PC-3 (cell line): ENCODE measurements around the gene ENOPH1. TPM values are rescaled to one million over a fixed set of nuclear protein-coding genes. Genes with fewer than 3 reads are reported as not detected.
"Not testable (repeated sequence)": the region's sequence is repeated elsewhere in the genome, so short reads cannot be mapped to it uniquely, and the experiment has no call there.

Experiments used
- ATAC-seq: fragments of 200-7000 bp; cut with Tn5 transposase; 2 replicates; pipeline ENCODE4 v1.9.1; 2020; ENCODE audit warnings: mild to moderate bottlenecking, moderate library complexity
- BruUV-seq: library from RNA; stranded (reverse); fragments of 400-500 nt; replicated peaks from 2 replicates; lab custom pipeline; 2021; lab: Mats Ljungman, UMichigan
- CTCF ChIA-PET: fragments of 300-600 bp; sonication (Branson Sonifier 250); formaldehyde crosslinking; loops from one replicate; lab custom pipeline; 2022; ENCODE audit warnings: antibody characterized with exemption; lab: Charles Lee
- POLR2A ChIA-PET: fragments of 300-600 bp; sonication (Branson Sonifier 250); formaldehyde crosslinking; loops from one replicate; lab custom pipeline; 2022; ENCODE audit warnings: antibody characterized with exemption; ENCODE audit not compliant: unreplicated experiment; lab: Charles Lee
- DNase-seq: peaks from one replicate; pipeline ENCODE4 v3.0.0-alpha.2; 2015
- H2AFZ ChIP-seq: fragments of 300-600 bp; sonication (generic); 2 replicates; pipeline ENCODE4 v1.6.0; 2016; ENCODE audit warnings: antibody characterized with exemption, low read length
- H3F3A ChIP-seq: fragments of 300-600 bp; sonication (generic); one replicate; pipeline ENCODE4 v1.6.0; 2017; ENCODE audit warnings: antibody characterized with exemption, low read length, control low read depth, mild to moderate bottlenecking; ENCODE audit not compliant: unreplicated experiment
- H3K27ac ChIP-seq: fragments of 300-600 bp; sonication (generic); 2 replicates; pipeline ENCODE4 v1.5.1; 2016; ENCODE audit warnings: mild to moderate bottlenecking, low read length
- H3K27me3 ChIP-seq: fragments of 300-600 bp; sonication (generic); 2 replicates; pipeline ENCODE4 v1.6.1; 2016; ENCODE audit warnings: low read length, mixed read lengths
- H3K36me3 ChIP-seq: fragments of 300-600 bp; sonication (generic); 2 replicates; pipeline ENCODE4 v1.6.1; 2016; ENCODE audit warnings: low read depth, mixed run types, low read length, mixed read lengths
- H3K4me1 ChIP-seq: fragments of 300-600 bp; sonication (generic); 2 replicates; pipeline ENCODE4 v1.5.1; 2016; ENCODE audit warnings: low read length; ENCODE audit not compliant: insufficient read depth
- H3K4me2 ChIP-seq: fragments of 300-600 bp; sonication (generic); 2 replicates; pipeline ENCODE4 v1.6.0; 2016; ENCODE audit warnings: low read length
- H3K4me3 ChIP-seq: fragments of 300-600 bp; sonication (generic); 2 replicates; pipeline ENCODE4 v1.5.1; 2016; ENCODE audit warnings: mild to moderate bottlenecking, low read length, mixed read lengths
- H3K79me2 ChIP-seq: fragments of 300-600 bp; sonication (generic); 2 replicates; pipeline ENCODE4 v1.6.1; 2017; ENCODE audit warnings: low read length, mixed read lengths
- H3K9ac ChIP-seq: fragments of 300-600 bp; sonication (generic); 2 replicates; pipeline ENCODE4 v1.6.0; 2016; ENCODE audit warnings: mild to moderate bottlenecking, low read length
- H3K9me2 ChIP-seq: fragments of 300-600 bp; sonication (generic); replicated peaks from 2 replicates; pipeline ENCODE4 v1.6.1; 2016; ENCODE audit warnings: mixed run types, low read length, mixed read lengths
- H3K9me3 ChIP-seq: fragments of 300-600 bp; sonication (generic); 2 replicates; pipeline ENCODE4 v1.6.1; 2016; ENCODE audit warnings: low read length, mixed read lengths
- H4K20me1 ChIP-seq: fragments of 300-600 bp; sonication (generic); 2 replicates; pipeline ENCODE4 v1.6.1; 2016; ENCODE audit warnings: low read length, mixed read lengths
- EZH2 ChIP-seq: fragments of 300-600 bp; sonication (generic); IDR thresholded peaks from one replicate; pipeline ENCODE4 v1.6.1; 2017; ENCODE audit warnings: antibody characterized with exemption, mild to moderate bottlenecking, low read length; ENCODE audit not compliant: unreplicated experiment
- EZH2phosphoT487 ChIP-seq: fragments of 300-600 bp; sonication (generic); IDR thresholded peaks from 2 replicates; pipeline ENCODE4 v1.6.1; 2018; ENCODE audit warnings: mild to moderate bottlenecking, antibody characterized with exemption, low read length, borderline replicate concordance
- intact Hi-C: fragments of 100-400 bp; cut with micrococcal nuclease; formaldehyde crosslinking; loops from 2 replicates; pipeline ENCODE4 v1.9.0; 2023
- total RNA-seq: library from RNA; depleted of rRNA; stranded (reverse); fragments of >200 nt; gene quantifications from 2 replicates; pipeline ENCODE4 v1.2.3, GENCODE V29; 2014
- TF ChIP-seq, protein P1 (sequence below): fragments of 300-600 bp; sonication (generic); conservative IDR thresholded peaks from 2 replicates; pipeline ENCODE4 v1.5.1; 2017; ENCODE audit warnings: antibody characterized with exemption, low read depth, mild to moderate bottlenecking, low read length

ENOPH1 gene
- total RNA-seq, 1 experiment from 2014 or later = 37.5 TPM

DNA sequence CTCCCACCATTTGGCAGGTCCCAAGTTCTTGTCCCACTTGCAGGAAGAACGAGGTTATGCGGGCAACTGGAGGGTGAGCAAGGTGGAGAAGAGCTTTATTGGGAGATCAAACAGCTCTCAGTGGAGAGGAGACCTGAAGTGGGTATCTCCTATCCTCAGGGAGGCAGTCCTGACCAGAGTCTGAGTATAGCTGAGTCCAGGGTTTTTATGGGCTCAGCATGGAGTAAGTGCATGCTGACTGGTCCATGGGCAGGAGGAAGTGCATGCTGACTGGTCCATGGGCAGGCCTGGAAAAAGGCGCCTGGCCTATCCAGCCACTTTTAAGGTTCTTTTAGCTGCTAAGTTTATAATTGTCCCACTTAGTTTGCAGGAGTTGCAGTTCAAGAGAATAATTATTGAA, 49.2 kb upstream of the ENOPH1 start:
- Histone ChIP-seq H3K27ac (no peak overlapping the region), H3K4me2 (no peak overlapping the region), H3K9ac (no peak overlapping the region), H3K9me2 (no peaks in the 10 kb centered on the region), H3K36me3 (no peaks in the 10 kb centered on the region), H3K79me2 (peaks cover 15% of the 10 kb centered on the region), H3K4me3 (no peak overlapping the region), H3F3A (no peaks in the 10 kb centered on the region), H3K9me3 (no peaks in the 10 kb centered on the region), H4K20me1 (peaks cover under 1% of the 10 kb centered on the region; the same call in 1 of the 2 replicates), H3K27me3 (no peaks in the 10 kb centered on the region), H2AFZ (no peak overlapping the region), H3K4me1 (peaks cover 12% of the 10 kb centered on the region)
- no peak for TF ChIP-seq EZH2phosphoT487
- TF ChIP-seq, protein P1, sequence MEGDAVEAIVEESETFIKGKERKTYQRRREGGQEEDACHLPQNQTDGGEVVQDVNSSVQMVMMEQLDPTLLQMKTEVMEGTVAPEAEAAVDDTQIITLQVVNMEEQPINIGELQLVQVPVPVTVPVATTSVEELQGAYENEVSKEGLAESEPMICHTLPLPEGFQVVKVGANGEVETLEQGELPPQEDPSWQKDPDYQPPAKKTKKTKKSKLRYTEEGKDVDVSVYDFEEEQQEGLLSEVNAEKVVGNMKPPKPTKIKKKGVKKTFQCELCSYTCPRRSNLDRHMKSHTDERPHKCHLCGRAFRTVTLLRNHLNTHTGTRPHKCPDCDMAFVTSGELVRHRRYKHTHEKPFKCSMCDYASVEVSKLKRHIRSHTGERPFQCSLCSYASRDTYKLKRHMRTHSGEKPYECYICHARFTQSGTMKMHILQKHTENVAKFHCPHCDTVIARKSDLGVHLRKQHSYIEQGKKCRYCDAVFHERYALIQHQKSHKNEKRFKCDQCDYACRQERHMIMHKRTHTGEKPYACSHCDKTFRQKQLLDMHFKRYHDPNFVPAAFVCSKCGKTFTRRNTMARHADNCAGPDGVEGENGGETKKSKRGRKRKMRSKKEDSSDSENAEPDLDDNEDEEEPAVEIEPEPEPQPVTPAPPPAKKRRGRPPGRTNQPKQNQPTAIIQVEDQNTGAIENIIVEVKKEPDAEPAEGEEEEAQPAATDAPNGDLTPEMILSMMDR = no peak
- ChIA-PET POLR2A (no interaction called here), CTCF (interaction anchor here (0.5 to 1.0 kb wide), 2 partner anchors 43 to 343 kb away, joined by 3 read pairs; no protein-coding TSS in a partner anchor)
- BruUV-seq = no TSS peak
- no peak for ATAC-seq
- no peak for DNase-seq
- intact Hi-C loops = no loop called here

DNA sequence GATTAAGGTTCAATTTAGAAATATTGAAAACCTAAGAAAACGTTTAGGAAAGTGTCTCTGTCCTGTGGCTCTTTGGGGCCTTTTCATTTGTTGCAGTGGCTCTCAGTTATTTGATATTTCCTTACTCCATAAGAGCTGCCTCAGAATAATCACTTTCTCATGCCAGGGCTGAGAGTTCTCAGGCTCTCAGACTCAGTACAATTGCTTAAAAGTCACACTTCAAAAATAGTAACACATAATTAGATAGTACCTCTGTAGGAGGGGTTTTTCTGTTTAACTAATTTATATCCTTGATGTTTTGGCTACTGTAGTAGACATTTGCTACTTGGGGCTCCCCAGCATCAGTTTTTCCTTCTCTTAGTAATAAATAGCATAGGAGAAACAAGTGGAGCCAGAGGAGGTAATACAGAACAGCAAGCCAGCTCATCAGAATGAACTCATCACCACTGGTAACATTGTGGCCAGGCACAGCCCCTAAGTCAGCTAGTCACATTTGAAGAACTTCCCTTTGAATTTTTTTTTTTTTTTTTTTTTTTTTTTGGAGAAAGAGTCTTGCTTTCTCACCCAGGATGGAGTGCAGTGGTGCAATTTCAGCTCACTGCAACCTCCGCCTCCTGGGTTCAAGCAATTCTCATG, 48.6 kb upstream of the ENOPH1 start:
- no peak for ATAC-seq
- Histone ChIP-seq H2AFZ (no peak overlapping the region), H4K20me1 (no peaks in the 10 kb centered on the region), H3K9me3 (no peaks in the 10 kb centered on the region), H3K9me2 (no peaks in the 10 kb centered on the region), H3K4me1 (peaks cover 12% of the 10 kb centered on the region), H3K27me3 (no peaks in the 10 kb centered on the region), H3K27ac (no peak overlapping the region), H3F3A (no peaks in the 10 kb centered on the region), H3K9ac (no peak overlapping the region), H3K36me3 (no peaks in the 10 kb centered on the region), H3K4me2 (no peak overlapping the region), H3K4me3 (no peak overlapping the region), H3K79me2 (peaks cover 10% of the 10 kb centered on the region; the same call in 1 of the 2 replicates)
- ChIA-PET POLR2A (no interaction called here), CTCF (no interaction called here)
- no TSS peak for BruUV-seq
- intact Hi-C loops = no loop called here
- TF ChIP-seq, protein P1 = no peak
- no peak for TF ChIP-seq EZH2phosphoT487
- no peak for TF ChIP-seq EZH2
- no peak for DNase-seq

DNA sequence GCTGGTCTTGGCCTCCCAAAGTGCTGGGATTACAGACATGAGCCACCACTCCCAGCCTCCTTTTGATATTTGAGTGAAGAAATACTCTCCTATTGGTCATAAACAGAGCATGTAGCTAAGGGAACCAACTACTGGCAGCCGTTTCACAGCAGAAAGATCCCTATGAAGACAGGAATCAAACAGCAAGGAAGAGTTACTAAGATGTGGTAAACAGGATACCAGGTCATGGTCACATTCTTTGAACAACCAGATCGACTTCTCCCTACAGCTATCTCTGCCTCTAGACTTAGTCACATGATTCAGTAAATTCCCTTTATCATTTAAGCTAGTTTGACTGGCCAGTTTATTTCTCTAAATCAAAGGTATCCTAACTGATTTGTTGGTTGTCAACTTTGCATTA, 47.6 kb upstream of the ENOPH1 start:
- no peak overlapping the region for H3K9ac ChIP-seq
- 0 out of 2 replicates have a peak, but pooled peaks cover 6% of the 10 kb centered on the region for H3K79me2 ChIP-seq
- no peaks in the 10 kb centered on the region for H3K9me2 ChIP-seq
- no peak overlapping the region for H3K27ac ChIP-seq
- CTCF ChIA-PET = no interaction called here
- no peak overlapping the region for H3K4me3 ChIP-seq
- H4K20me1 ChIP-seq = no peaks in the 10 kb centered on the region
- H3K4me1 ChIP-seq = peaks cover 12% of the 10 kb centered on the region
- DNase-seq = no peak
- no TSS peak for BruUV-seq
- intact Hi-C loops = no loop called here
- no peak overlapping the region for H3K4me2 ChIP-seq
- H3K27me3 ChIP-seq = no peaks in the 10 kb centered on the region
- H3F3A ChIP-seq = no peaks in the 10 kb centered on the region
- POLR2A ChIA-PET = no interaction called here
- H3K9me3 ChIP-seq = no peaks in the 10 kb centered on the region
- H2AFZ ChIP-seq = no peak overlapping the region
- H3K36me3 ChIP-seq = no peaks in the 10 kb centered on the region
- no peak for TF ChIP-seq EZH2
- no peak for ATAC-seq

DNA sequence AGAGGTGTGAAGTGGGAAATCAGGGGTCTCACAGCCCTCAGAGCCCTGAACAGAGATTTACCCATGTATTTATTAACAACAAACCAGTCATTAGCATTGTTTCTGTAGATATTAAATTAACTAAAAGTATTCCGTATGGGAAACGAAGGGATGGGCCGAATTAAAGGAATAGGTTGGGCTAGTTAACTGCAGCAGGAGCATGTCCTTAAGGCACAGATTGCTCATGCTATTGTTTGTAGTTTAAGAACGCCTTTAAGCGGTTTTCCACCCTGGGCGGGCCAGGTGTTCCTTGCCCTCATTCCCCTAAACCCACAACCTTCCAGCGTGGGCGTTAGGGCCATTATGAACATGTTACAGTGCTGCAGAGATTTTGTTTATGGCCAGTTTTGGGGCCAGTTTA, 44.1 kb upstream of the ENOPH1 start:
- H4K20me1 ChIP-seq, H3K4me1 ChIP-seq, CTCF ChIA-PET, DNase-seq, POLR2A ChIA-PET, H3K4me3 ChIP-seq, H3F3A ChIP-seq, H3K27me3 ChIP-seq, BruUV-seq, H3K9ac ChIP-seq, H3K9me3 ChIP-seq, H2AFZ ChIP-seq, H3K9me2 ChIP-seq, H3K4me2 ChIP-seq, ATAC-seq, H3K27ac ChIP-seq, H3K79me2 ChIP-seq, intact Hi-C loops, H3K36me3 ChIP-seq: not testable (repeated sequence)
